HG03064 (cell line): ENCODE measurements around the gene SPI1.

ENCODE experiments used
- ATAC-seq: cut with Tn5 transposase; IDR thresholded peaks from one replicate; pipeline ENCODE4 v1.9.1; 2021; ENCODE audit warnings: low read depth; ENCODE audit not compliant: unreplicated experiment

Gene SPI1

GRCh38 chr11:47360341-47360740, 18.0 kb downstream of the SPI1 start:
- ATAC-seq, result no peak

GRCh38 chr11:47359586-47359985, 18.8 kb downstream of the SPI1 start:
- no peak for ATAC-seq

DNA sequence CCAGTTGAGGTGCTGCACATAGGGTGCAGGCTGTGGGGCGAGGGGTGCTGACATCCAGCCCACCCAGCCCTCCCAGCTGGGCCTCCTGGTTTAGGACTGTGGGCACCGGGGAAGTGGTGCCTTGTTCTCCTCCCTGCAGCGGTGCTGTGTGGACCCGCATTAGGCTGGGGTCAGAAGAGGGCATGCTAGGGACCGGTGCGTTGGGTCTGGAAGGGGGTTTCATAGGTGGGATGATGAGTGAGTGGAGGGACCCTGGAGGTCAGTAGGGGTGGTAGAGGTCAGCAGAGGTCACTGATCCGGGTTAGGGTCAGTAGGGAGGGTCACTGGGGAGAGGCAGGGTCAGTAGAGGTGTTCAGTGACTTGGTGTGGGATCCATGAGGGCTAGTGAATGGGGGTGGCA, 19.2 kb downstream of the SPI1 start:
- no peak for ATAC-seq

DNA sequence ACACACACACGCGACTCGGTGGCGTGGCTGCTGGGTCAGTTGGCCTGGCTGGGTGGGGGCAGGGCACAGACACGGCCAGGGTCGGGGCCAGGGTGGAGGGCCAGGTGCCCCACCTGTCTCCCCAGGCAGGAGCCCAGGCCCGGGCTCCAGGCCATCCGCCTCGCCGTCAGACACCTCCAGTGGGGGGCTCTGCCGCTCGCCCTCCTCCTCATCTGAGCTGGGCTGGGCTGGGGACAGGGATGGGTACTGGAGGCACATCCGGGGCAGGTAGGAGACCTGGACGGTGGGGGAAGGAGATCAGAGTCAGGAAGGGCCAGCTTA, 19.7 kb downstream of the SPI1 start:
- ATAC-seq, result no peak

GRCh38 chr11:47357985-47358730, 20.2 kb downstream of the SPI1 start:
- no peak for ATAC-seq

DNA sequence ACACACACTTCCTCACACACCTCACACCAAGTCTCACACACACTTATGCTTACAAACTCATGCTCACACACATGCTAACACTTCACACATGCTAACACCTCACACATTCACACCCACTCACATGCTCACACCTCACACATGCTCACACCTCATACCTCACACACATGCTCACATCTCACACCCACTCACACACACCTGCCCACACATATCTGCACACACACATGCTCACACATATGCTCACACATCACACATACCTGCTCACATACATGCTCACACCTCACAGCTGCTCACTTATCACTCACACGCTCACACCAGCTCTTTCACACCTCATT, 21.4 kb downstream of the SPI1 start:
- ATAC-seq, result no peak

DNA sequence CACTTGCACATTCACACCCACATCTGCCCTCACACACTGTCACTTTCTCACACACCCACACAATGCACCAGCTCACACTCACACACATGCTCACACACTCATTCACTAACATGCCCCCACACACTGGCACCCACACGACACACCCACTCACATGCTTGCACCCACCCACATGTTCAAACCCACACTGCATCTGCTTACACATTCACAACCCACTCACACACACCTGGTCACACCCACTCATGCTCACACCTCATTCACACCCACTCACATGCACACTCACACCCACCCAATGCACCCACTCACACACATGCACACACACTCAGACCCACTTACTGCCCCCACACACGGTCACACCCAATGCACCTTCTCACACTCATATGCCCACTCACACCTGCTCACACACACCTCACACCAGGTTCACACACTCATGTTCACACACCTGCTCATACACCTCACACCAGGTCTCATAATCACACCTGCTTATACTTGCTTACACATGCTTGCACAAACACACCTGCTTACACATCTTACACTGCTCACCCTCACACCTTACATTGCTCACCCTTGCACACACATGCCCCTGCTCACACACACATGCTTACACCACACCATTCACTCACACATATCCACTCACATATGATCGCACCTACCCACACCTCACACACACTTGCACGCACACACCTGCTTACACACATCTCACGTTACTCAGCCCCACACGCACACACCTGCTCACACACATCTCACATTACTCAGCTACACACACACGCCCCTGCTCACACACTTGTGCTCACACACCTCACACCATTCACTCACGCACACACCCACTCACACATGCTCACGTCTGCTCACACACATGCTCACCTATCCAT, 22.0 kb downstream of the SPI1 start:
- no peak for ATAC-seq

DNA sequence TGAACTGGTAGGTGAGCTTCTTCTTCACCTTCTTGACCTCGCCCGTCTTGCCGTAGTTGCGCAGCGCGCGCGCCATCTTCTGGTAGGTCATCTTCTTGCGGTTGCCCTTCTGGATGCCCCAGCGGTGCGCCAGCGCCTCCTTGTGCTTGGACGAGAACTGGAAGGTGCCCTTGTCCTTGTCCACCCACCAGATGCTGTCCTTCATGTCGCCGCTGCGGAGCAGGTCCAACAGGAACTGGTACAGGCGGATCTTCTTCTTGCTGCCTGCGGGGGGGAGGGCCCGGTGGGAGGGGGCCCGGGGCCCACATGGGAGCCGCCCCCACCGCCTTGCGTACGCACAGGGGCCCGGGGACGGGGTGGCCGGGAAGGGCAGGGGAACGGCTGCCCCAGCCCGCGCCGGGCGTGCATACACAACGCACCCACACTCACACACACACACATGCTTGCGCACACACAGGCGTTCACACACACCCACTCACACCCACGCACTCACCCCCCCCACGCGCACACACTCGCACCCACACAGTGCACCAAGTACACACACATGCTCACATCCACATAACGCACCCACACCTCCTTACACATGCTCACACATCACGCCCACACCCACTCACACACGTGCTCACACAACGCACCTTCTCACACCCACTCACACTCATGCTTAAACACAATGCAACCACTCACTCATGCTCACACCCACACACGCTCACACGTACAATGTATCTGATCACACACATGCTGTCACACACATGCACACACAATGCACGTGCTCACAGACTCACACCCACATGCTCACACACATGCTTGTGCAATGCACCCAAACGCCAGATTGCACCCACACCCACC, 22.8 kb downstream of the SPI1 start:
- no peak for ATAC-seq

- no peak for ATAC-seq
Measured at GRCh38 chr11:47354913-47355282, 23.4 kb downstream of the SPI1 start.

DNA sequence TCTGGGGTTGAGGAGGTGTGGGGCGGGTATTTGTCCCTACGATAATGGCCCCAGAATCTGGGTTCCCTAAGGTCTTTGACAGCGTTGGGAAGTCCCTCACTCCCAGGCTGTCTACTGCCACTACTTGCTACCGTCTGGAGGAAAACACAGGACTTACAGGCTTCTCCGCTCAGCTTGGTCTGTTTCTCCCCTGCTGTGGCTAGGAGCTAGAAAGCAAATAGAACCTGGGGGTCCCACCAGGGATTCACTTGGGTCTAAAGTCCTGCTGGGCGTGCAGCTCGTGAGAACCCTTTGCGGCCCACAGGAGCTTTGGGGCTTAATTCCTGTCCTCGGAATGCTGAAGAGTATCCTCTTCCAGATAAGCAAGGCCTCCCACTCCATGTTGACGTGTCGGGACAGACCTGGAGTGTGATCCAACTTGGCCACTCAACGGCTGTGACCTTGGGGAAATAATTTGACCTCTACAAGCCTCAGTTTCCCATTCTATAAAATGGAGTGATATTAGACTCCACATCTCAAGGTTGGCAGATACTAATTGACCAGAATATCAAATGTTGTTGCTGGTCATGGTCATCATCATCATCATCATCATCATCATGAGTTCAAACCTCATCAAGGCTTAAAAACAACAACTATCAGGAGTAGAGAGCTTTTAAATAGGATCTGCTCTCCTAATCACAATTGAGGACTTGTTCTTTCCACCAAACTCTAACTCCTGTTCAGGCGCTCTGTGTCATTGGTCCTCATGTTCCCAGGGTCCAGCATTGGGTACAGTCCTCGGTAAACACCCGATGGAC, 24.2 kb downstream of the SPI1 start:
- ATAC-seq, result no peak

- ATAC-seq, result no peak
Measured at GRCh38 chr11:47352556-47352955, 25.8 kb downstream of the SPI1 start, which contains the start of gene MYBPC3. MYBPC3 (minus strand) TSS chr11:47352702; CDS start chr11:47352647, 55 bp downstream.

- no peak for ATAC-seq
Measured at GRCh38 chr11:47351156-47352126, 26.9 kb downstream of the SPI1 start.

DNA sequence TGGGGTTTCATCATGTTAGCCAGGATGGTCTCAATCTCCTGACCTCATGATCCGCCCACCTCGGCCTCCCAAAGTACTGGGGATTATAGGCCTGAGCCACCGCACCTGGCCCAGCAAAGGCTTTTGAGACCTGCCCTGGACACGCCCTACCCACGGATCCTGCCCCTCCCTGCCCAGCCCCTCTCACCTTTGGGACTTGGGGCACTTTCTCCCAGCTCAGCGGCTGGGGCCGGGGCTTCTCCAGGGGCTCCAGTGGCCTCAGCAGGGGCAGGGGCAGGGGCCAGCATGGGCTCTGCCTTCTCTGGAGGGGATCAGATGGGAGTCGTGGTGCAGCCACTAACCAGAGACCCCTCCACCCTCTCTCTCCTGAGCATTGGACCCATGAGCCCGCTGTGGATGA, 28.0 kb downstream of the SPI1 start:
- ATAC-seq, result no peak

GRCh38 chr11:47349521-47350095, 28.7 kb downstream of the SPI1 start:
- ATAC-seq, result no peak

- ATAC-seq, result no peak
Measured at GRCh38 chr11:47348859-47349258, 29.5 kb downstream of the SPI1 start.

DNA sequence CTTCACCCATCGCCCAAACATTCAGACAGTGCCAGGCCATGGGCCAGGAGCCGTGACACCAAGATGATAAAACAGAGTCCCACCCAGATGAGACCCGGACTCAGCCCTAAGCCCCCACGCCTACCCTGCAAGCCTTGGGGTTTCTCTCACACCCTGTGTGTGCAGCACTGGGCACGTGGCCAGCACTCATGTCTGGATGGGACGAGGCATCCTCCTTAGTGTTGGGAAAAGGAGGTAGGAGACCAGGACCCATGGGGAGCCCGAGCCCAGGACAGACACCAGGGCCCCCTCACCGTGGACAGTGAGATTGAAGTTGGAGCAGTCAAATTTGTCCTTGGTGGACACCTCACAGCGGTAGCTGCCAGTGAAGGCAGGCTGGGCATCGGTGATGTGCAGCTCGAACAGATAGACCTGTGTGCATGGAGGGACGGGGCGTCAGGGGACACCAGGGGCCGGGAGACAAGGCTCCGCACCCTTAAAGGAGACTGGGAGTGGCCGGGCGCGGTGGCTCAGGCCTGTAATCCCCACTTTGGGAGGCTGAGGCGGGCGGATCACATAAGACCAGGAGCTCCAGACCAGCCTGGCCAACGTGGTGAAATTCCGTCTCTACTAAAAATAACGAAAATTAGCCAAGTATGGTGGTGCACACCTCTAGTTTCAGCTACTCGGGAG, 30.1 kb downstream of the SPI1 start:
- no peak for ATAC-seq

DNA sequence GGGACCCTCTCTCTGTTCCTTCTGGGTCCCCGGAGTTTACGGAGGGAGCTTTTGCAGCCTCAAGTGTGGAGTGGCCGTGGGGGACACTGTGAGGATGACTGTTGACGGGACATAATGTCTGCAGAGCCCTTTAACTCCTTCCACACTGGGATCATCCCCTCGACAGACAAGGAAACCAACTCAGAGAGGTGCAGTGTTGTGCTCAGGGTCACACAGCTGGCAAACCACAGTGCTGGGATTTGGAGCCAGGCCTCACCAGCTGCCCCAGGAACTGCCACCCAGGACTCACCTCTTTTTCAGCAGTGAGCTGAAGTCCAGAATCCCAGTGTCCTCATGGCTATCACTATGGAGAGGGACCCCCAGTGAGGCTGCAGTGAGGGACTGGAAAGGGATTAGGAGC, 31.2 kb downstream of the SPI1 start:
- ATAC-seq, result no peak

GRCh38 chr11:47345890-47346563, 32.3 kb downstream of the SPI1 start:
- ATAC-seq, result no peak
